Endodermal cell (in vitro differentiated cells): ENCODE measurements around the gene KHDC4. TPM values are rescaled to one million over a fixed set of nuclear protein-coding genes. Genes with fewer than 3 reads are reported as not detected.
A peak's percentile ranks its signal among the peaks of the same experiment; 100 is the strongest.

ENCODE experiments used
- DNase-seq: peaks from one replicate; pipeline ENCODE4 v3.0.0-alpha.2; 2017
- H3K27ac ChIP-seq: 2 replicates; pipeline ENCODE4 v1.5.1; 2013; ENCODE audit warnings: mild to moderate bottlenecking, low read depth, low read length, moderate library complexity
- H3K27me3 ChIP-seq: 2 replicates; pipeline ENCODE4 v1.6.1; 2013; ENCODE audit warnings: mild to moderate bottlenecking, low read length, moderate library complexity; ENCODE audit not compliant: insufficient read depth, control insufficient read depth, poor library complexity, severe bottlenecking
- H3K36me3 ChIP-seq: 2 replicates; pipeline ENCODE4 v1.7.0; 2013; ENCODE audit warnings: mild to moderate bottlenecking, low read length, moderate library complexity; ENCODE audit not compliant: control insufficient read depth, insufficient read depth
- H3K4me1 ChIP-seq: one replicate; pipeline ENCODE4 v1.7.0; 2013; ENCODE audit warnings: low read length; ENCODE audit not compliant: control insufficient read depth, insufficient read depth
- H3K4me3 ChIP-seq: 2 replicates; pipeline ENCODE4 v1.5.1; 2013; ENCODE audit warnings: mild to moderate bottlenecking, low read length, moderate library complexity
- H3K9ac ChIP-seq: 2 replicates; pipeline ENCODE4 v1.6.1; 2013; ENCODE audit warnings: mild to moderate bottlenecking, low read length, moderate library complexity; ENCODE audit not compliant: poor library complexity, severe bottlenecking; ENCODE audit errors: extremely low read depth
- H3K9me3 ChIP-seq: 2 replicates; pipeline ENCODE4 v1.6.1; 2013; ENCODE audit warnings: mild to moderate bottlenecking, low read length, moderate library complexity; ENCODE audit not compliant: control insufficient read depth
- H3K27ac Mint-ChIP-seq: 2 replicates; pipeline ENCODE4 v1.8.0; 2020; ENCODE audit warnings: mixed read lengths
- H3K27me3 Mint-ChIP-seq: 2 replicates; pipeline ENCODE4 v1.8.0; 2021; ENCODE audit warnings: mild to moderate bottlenecking, mixed read lengths; ENCODE audit not compliant: insufficient read depth
- H3K36me3 Mint-ChIP-seq: 2 replicates; pipeline ENCODE4 v1.8.0; 2020; ENCODE audit warnings: low read depth, mixed read lengths
- H3K4me1 Mint-ChIP-seq: 2 replicates; pipeline ENCODE4 v1.8.0; 2020; ENCODE audit warnings: mixed read lengths
- H3K4me3 Mint-ChIP-seq: 2 replicates; pipeline ENCODE4 v1.8.0; 2020; ENCODE audit warnings: mild to moderate bottlenecking, moderate library complexity, mixed read lengths
- H3K9me3 Mint-ChIP-seq: 2 replicates; pipeline ENCODE4 v1.8.0; 2020; ENCODE audit warnings: mild to moderate bottlenecking, mixed read lengths
- CTCF ChIP-seq: fragments of 200-600 bp; sonication (generic); conservative IDR thresholded peaks from 2 replicates; pipeline ENCODE4 v1.5.0; 2021; ENCODE audit warnings: antibody characterized with exemption, mild to moderate bottlenecking
- whole genome bisulfite sequencing, 2 experiments: methylation state at CpG; one replicate each; pipeline versions ENCODE4 v1.1.5 to v1.1.7; 2013; ENCODE audit warnings: missing lambda C conversion rate in 2 of 2, mixed read lengths in 1 of 2; ENCODE audit not compliant: insufficient coverage in 1 of 2, insufficient read length in 1 of 2; 5-methylcytosine and 5-hydroxymethylcytosine counted together
- total RNA-seq, 2 donors: library from RNA; stranded (reverse); fragmentation: NEBNext Ultra II Directional in 1 of 2; extraction: Animal tissue kit (Norgen Biotek cat#: 25700) in 1 of 2; gene quantifications; 2 replicates in 1 of 2; 3 replicates in 1 of 2; pipeline ENCODE4 v1.2.1, GENCODE V29; 2021

Gene KHDC4
- total RNA-seq, 2 donors from 2014 or later: 67.7 to 76.2 TPM

- Histone ChIP-seq H3K9ac (no peak overlapping the region), H3K9me3 (no peaks in the 10 kb centered on the region), H3K4me3 (no peak overlapping the region), H3K4me1 (peaks cover 14% of the 10 kb centered on the region), H3K27me3 (no peaks in the 10 kb centered on the region), H3K36me3 (no peaks in the 10 kb centered on the region), H3K27ac (no peak overlapping the region)
- Mint-ChIP-seq H3K27me3 (peaks cover 4% of the 10 kb centered on the region), H3K9me3 (no peaks in the 10 kb centered on the region), H3K36me3 (no peaks in the 10 kb centered on the region), H3K4me1 (peaks cover 44% of the 10 kb centered on the region), H3K4me3 (no peak overlapping the region), H3K27ac (peak overlapping the region; percentile 31)
- no peak for TF ChIP-seq CTCF
- 74 to 90% methylated on average over 3 to 6 of the region's 6 CpGs for WGBS, 2 experiments
- DNase-seq: no peak
Observed at GRCh38 chr1:155981266-155982088, 47.3 kb upstream of the KHDC4 start.

GRCh38 chr1:155979597-155980343 is 45.6 kb upstream of the KHDC4 start:
- DNase-seq: no peak
- peak overlapping the region; percentile 92 for H3K27ac Mint-ChIP-seq
- no peaks in the 10 kb centered on the region for H3K9me3 ChIP-seq
- H3K4me1 Mint-ChIP-seq: peaks cover 55% of the 10 kb centered on the region
- no peaks in the 10 kb centered on the region for H3K36me3 Mint-ChIP-seq
- peak overlapping the region; percentile 96 for H3K4me3 Mint-ChIP-seq
- peaks cover 21% of the 10 kb centered on the region for H3K4me1 ChIP-seq
- peaks cover under 1% of the 10 kb centered on the region for H3K36me3 ChIP-seq
- H3K27me3 ChIP-seq: no peaks in the 10 kb centered on the region
- H3K9ac ChIP-seq: no peak overlapping the region
- TF ChIP-seq CTCF: no peak
- no peaks in the 10 kb centered on the region for H3K9me3 Mint-ChIP-seq
- no peak overlapping the region for H3K27ac ChIP-seq
- H3K4me3 ChIP-seq: peak overlapping the region; percentile 93
- 42 to 76% methylated on average over 2 to 4 of the region's 4 CpGs for WGBS, 2 experiments
- peaks cover 4% of the 10 kb centered on the region for H3K27me3 Mint-ChIP-seq

- no peaks in the 10 kb centered on the region for H3K9me3 ChIP-seq
- H3K27ac ChIP-seq: peak overlapping the region; percentile 21
- Mint-ChIP-seq H3K36me3 (peaks cover 4% of the 10 kb centered on the region), H3K4me1 (peaks cover 57% of the 10 kb centered on the region), H3K9me3 (no peaks in the 10 kb centered on the region), H3K4me3 (peak overlapping the region; percentile 96), H3K27me3 (peaks cover 1% of the 10 kb centered on the region), H3K27ac (peak overlapping the region; percentile 92)
- 7 to 10% methylated on average over 4 to 8 of the region's 8 CpGs for WGBS, 2 experiments
- H3K4me3 ChIP-seq: peak overlapping the region; percentile 93
- no peaks in the 10 kb centered on the region for H3K27me3 ChIP-seq
- no peak for TF ChIP-seq CTCF
- H3K36me3 ChIP-seq: peaks cover 8% of the 10 kb centered on the region
- no peak for DNase-seq
- peaks cover 28% of the 10 kb centered on the region for H3K4me1 ChIP-seq
- peak overlapping the region; percentile 79 for H3K9ac ChIP-seq
Observed at GRCh38 chr1:155978973-155979429, 44.8 kb upstream of the KHDC4 start.
